Smooth muscle cell (in vitro differentiated cells): ENCODE results near the gene ACAP3. TPM values are rescaled to one million over a fixed set of nuclear protein-coding genes. Genes with fewer than 3 reads are reported as not detected.
A peak's percentile ranks its signal among the peaks of the same experiment; 100 is the strongest.

Source experiments
- DNase-seq: peaks from one replicate; lab custom pipeline; 2025; ENCODE audit not compliant: unreplicated experiment; lab: John Stamatoyannopoulos, UW
- H2AFZ ChIP-seq: fragments of 200-600 bp; sonication (generic); 2 replicates; pipeline ENCODE4 v1.6.0; 2016; ENCODE audit warnings: antibody characterized with exemption, low read depth, mild to moderate bottlenecking
- H3F3A ChIP-seq: fragments of 200-600 bp; sonication (generic); 2 replicates; pipeline ENCODE4 v1.6.0; 2017; ENCODE audit warnings: antibody characterized with exemption, low read depth
- H3K27ac ChIP-seq: fragments of 200-600 bp; sonication (generic); 2 replicates; pipeline ENCODE4 v1.5.1; 2016; ENCODE audit warnings: low read depth, mild to moderate bottlenecking
- H3K27me3 ChIP-seq: fragments of 200-600 bp; sonication (generic); 2 replicates; pipeline ENCODE4 v1.6.1; 2016; ENCODE audit warnings: low read depth, mild to moderate bottlenecking
- H3K36me3 ChIP-seq: fragments of 200-600 bp; sonication (generic); 2 replicates; pipeline ENCODE4 v1.5.1; 2016; ENCODE audit warnings: low read depth
- H3K4me1 ChIP-seq: fragments of 200-600 bp; sonication (generic); 2 replicates; pipeline ENCODE4 v1.5.1; 2016; ENCODE audit warnings: low read depth
- H3K4me2 ChIP-seq: fragments of 200-600 bp; sonication (generic); 2 replicates; pipeline ENCODE4 v1.6.0; 2016; ENCODE audit warnings: mild to moderate bottlenecking
- H3K4me3 ChIP-seq: fragments of 200-600 bp; sonication (generic); 2 replicates; pipeline ENCODE4 v1.5.1; 2016; ENCODE audit warnings: mild to moderate bottlenecking
- H3K79me2 ChIP-seq: fragments of 200-600 bp; sonication (generic); 2 replicates; pipeline ENCODE4 v1.6.0; 2016; ENCODE audit warnings: low read depth, mild to moderate bottlenecking
- H3K9ac ChIP-seq: fragments of 200-600 bp; sonication (generic); 2 replicates; pipeline ENCODE4 v1.6.0; 2016; ENCODE audit warnings: low read depth
- H3K9me3 ChIP-seq: fragments of 200-600 bp; sonication (generic); replicated peaks from 2 replicates; pipeline ENCODE4 v1.5.1; 2016; ENCODE audit warnings: low read depth
- H4K20me1 ChIP-seq: fragments of 200-600 bp; sonication (generic); 2 replicates; pipeline ENCODE4 v1.6.0; 2016; ENCODE audit warnings: low read depth
- WGBS: methylation state at CpG from one replicate; pipeline ENCODE4 v1.1.7; 2016; ENCODE audit warnings: low lambda C conversion rate; 5-methylcytosine and 5-hydroxymethylcytosine counted together
- polyA plus RNA-seq: library from polyadenylated mRNA; unstranded; fragments of >200 nt; fragmentation: Nextera tagmentation; extraction: Ambion mirVana; gene quantifications from 2 replicates; pipeline ENCODE4 v1.2.1, GENCODE V29; 2016
- total RNA-seq: library from RNA; depleted of rRNA; stranded (reverse); fragments of >200 nt; gene quantifications from 2 replicates; pipeline ENCODE4 v1.2.3, GENCODE V29; 2014
- TF ChIP-seq, protein P1 (sequence below): fragments of 200-600 bp; sonication (generic); IDR thresholded peaks from 2 replicates; pipeline ENCODE4 v1.5.1; 2017; ENCODE audit warnings: borderline replicate concordance, mild to moderate bottlenecking, antibody characterized with exemption; ENCODE audit not compliant: insufficient read depth, poor library complexity, severe bottlenecking

ACAP3 gene
- total and polyA plus RNA-seq, 2 experiments from 2014 or later = 29.9 to 63.9 TPM

DNA sequence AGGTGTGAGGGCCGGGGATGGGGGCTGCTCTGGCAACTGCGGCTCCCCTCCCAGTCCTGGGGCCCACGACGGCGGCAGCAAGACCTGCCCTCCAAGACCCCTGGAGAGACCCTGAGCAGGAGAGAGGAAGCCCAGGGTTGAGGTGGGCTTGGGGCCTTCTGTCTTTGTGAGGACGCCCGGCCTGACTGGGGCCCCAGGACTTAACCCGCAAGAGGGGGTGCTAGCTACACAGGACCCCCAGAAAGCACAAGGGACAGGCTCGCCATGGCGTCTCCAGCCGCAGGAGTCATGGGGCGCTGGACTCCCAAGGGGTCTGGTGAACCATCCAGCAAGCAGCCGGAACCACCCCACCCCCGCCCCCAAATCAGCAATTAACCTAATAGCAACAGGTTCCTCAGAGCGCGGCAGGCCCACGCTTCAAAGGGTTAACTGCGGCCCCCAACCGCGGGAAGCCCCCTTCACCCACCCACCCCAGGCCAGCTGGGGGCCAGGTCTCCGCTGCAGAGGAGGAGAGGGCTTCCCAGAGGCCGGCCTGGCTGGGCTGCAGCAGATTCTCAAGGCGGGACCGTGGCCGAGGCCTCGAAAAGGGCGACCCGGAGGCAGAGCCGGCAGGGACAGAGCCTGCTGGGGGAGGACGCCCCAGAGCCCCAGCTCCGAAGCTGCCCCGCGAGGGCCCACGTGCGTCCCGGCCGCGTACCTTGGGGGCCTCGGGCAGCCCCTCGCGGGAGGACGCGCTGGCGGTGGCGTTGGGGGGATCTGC, 61.7 kb downstream of the ACAP3 start:
- Histone ChIP-seq H3K27ac (no peak overlapping the region), H3K4me3 (peak overlapping the region; percentile 25), H3K79me2 (no peaks in the 10 kb centered on the region), H3K27me3 (no peaks in the 10 kb centered on the region), H3F3A (no peaks in the 10 kb centered on the region), H4K20me1 (peaks cover 23% of the 10 kb centered on the region), H3K4me2 (peak overlapping the region; percentile 82), H3K36me3 (no peaks in the 10 kb centered on the region), H3K9me3 (no peaks in the 10 kb centered on the region), H3K4me1 (peaks cover 9% of the 10 kb centered on the region), H2AFZ (no peak overlapping the region), H3K9ac (no peak overlapping the region)
- no peak for DNase-seq
- TF ChIP-seq, protein P1, sequence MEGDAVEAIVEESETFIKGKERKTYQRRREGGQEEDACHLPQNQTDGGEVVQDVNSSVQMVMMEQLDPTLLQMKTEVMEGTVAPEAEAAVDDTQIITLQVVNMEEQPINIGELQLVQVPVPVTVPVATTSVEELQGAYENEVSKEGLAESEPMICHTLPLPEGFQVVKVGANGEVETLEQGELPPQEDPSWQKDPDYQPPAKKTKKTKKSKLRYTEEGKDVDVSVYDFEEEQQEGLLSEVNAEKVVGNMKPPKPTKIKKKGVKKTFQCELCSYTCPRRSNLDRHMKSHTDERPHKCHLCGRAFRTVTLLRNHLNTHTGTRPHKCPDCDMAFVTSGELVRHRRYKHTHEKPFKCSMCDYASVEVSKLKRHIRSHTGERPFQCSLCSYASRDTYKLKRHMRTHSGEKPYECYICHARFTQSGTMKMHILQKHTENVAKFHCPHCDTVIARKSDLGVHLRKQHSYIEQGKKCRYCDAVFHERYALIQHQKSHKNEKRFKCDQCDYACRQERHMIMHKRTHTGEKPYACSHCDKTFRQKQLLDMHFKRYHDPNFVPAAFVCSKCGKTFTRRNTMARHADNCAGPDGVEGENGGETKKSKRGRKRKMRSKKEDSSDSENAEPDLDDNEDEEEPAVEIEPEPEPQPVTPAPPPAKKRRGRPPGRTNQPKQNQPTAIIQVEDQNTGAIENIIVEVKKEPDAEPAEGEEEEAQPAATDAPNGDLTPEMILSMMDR = no peak
- WGBS = 56% methylated on average over 40 of the region's 45 CpGs

DNA sequence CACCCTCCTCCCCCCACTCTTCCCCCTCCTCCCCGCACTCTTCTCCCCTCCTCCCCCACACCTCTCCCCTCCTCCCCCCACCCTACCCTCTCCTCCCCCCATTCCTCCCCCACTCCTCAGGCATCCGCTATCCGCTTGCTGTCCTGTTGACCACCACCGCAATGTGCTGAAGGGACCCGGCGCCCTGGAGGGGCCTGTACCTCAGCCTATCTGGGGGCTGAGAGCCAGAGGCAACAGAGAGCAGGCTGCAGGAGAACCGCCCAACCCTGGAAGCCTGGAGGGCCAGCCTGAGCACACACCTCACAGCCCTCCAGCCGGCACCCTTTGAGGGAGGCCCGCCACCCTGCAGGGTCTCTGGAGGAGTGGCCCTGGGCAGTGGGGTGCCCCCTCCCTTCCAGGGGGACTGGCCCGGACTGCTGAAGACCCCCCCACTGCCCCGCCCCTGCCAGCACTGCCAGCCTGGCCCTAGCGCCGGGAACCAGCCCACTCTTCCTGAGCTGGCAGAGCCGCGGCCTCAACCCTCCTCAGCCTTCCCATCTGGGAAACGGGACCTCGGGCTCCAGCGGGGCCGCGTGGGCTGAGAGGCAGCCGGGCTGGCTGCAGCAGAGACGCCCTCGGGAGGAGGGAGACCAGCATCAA, 62.4 kb downstream of the ACAP3 start:
- no peak for DNase-seq
- no peak overlapping the region for H2AFZ ChIP-seq
- H3K9me3 ChIP-seq = no peaks in the 10 kb centered on the region
- TF ChIP-seq, protein P1 = no peak
- H3K36me3 ChIP-seq = no peaks in the 10 kb centered on the region
- no peaks in the 10 kb centered on the region for H3F3A ChIP-seq
- H3K9ac ChIP-seq = no peak overlapping the region
- H3K4me3 ChIP-seq = no peak overlapping the region
- H3K79me2 ChIP-seq = no peaks in the 10 kb centered on the region
- no peak overlapping the region for H3K4me2 ChIP-seq
- peaks cover 9% of the 10 kb centered on the region for H3K4me1 ChIP-seq
- 97% methylated on average over 18 of the region's 23 CpGs for WGBS
- H4K20me1 ChIP-seq = peaks cover 17% of the 10 kb centered on the region
- H3K27ac ChIP-seq = no peak overlapping the region
- no peaks in the 10 kb centered on the region for H3K27me3 ChIP-seq

DNA sequence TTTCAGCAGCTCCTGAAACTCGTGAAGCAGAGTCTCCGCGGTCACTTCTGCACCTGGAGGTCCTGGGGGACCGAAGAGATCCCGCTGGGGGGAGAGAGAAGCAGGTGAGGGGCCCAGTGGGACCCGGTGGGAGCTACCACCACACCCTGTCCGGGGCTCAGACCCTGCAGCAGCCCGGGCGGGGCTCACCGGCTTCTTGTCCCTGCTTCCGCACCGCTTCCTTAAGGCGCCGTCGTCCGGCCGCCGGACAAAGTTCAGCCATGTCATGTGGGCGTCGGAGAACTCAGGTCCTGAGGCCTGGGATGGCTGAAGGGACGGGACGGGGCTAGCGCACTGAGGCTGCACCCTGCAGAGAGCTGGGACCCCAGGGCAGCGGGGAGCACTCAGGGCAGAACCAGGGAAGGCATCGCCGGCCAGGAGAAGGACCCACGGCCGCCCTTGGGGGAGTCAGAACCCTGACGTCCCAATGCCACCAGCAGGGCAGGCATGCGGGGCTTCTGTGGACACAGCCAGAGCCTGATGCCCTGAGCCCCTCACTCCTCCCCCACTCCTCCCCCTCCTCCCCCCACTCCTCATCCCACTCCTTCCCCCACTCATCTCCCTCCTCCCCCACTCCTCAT, 63.4 kb downstream of the ACAP3 start:
- DNase-seq = no peak

More for the DNA sequence above, 63.4 kb downstream of the ACAP3 start:
- TF ChIP-seq, protein P1 = no peak
- Histone ChIP-seq H4K20me1 (peaks cover 17% of the 10 kb centered on the region), H3K9ac (no peak overlapping the region), H3F3A (no peaks in the 10 kb centered on the region), H3K4me1 (peaks cover 9% of the 10 kb centered on the region), H3K9me3 (no peaks in the 10 kb centered on the region), H2AFZ (no peak overlapping the region), H3K27me3 (no peaks in the 10 kb centered on the region), H3K79me2 (no peaks in the 10 kb centered on the region), H3K4me2 (no peak overlapping the region), H3K36me3 (no peaks in the 10 kb centered on the region), H3K27ac (no peak overlapping the region), H3K4me3 (no peak overlapping the region)
- 93% methylated on average over 28 of the region's 30 CpGs for WGBS
